ENCODE data around the gene SPC24.
"Not testable (repeated sequence)": the region's sequence is repeated elsewhere in the genome, so short reads cannot be mapped to it uniquely, and the experiment has no call there.

SPC24 gene

GRCh38 chr19:11160440-11160768 is 4.8 kb upstream of the SPC24 start:
- DNase-seq: not testable (repeated sequence)

GRCh38 chr19:11159598-11160439 is 4.2 kb upstream of the SPC24 start:
- peak in 1 of 2 experiments; percentile 60 for DNase-seq

GRCh38 chr19:11154683-11155047 is 917 bp downstream of the SPC24 start:
- DNase-seq: no peak

- no peak for DNase-seq
Measured at GRCh38 chr19:11152318-11153062, 3.1 kb downstream of the SPC24 start.

- no peak for DNase-seq
Measured at GRCh38 chr19:11151181-11151580, 4.4 kb downstream of the SPC24 start.

GRCh38 chr19:11148001-11148400 is 7.6 kb downstream of the SPC24 start:
- no peak for DNase-seq

- DNase-seq: no peak
Measured at GRCh38 chr19:11145536-11145924, 10.1 kb downstream of the SPC24 start.

- DNase-seq: peak in 1 of 2 experiments; percentile 13
Measured at GRCh38 chr19:11142528-11143171, 12.9 kb downstream of the SPC24 start.

GRCh38 chr19:11141937-11142527 is 13.6 kb downstream of the SPC24 start:
- no peak for DNase-seq

- no peak for DNase-seq
Measured at GRCh38 chr19:11140896-11141295, 14.7 kb downstream of the SPC24 start.

- not testable (repeated sequence) for DNase-seq
Measured at GRCh38 chr19:11140023-11140538, 15.5 kb downstream of the SPC24 start.

- peak; percentile 55 to 68 for DNase-seq
Measured at GRCh38 chr19:11138601-11139300, 16.8 kb downstream of the SPC24 start.

- peak; percentile 77 to 82 for DNase-seq
Measured at GRCh38 chr19:11137542-11138384, 17.8 kb downstream of the SPC24 start.

- peak; percentile 14 to 15 for DNase-seq
Measured at GRCh38 chr19:11136400-11137101, 19.0 kb downstream of the SPC24 start.

- DNase-seq: no peak
Measured at GRCh38 chr19:11131471-11131870, 24.1 kb downstream of the SPC24 start.

GRCh38 chr19:11130824-11131455 is 24.6 kb downstream of the SPC24 start:
- peak; percentile 84 to 93 for DNase-seq

- DNase-seq: no peak
Measured at GRCh38 chr19:11127905-11128304, 27.7 kb downstream of the SPC24 start.

- DNase-seq: peak; percentile 29 to 42
Measured at GRCh38 chr19:11125994-11126685, 29.4 kb downstream of the SPC24 start.

- not testable (repeated sequence) for DNase-seq
Measured at GRCh38 chr19:11124157-11124556, 31.4 kb downstream of the SPC24 start.

- DNase-seq: no peak
Measured at GRCh38 chr19:11123114-11123513, 32.5 kb downstream of the SPC24 start.

All from Kasumi-1 (cell line).